Activated T-helper 1 cell treated with Interleukin-2 at 50 U/mL for 16 hours (primary cell): ENCODE results near the gene TPSG1.
"Not testable (repeated sequence)": the region's sequence is repeated elsewhere in the genome, so short reads cannot be mapped to it uniquely, and the experiment has no call there.

ENCODE experiments used
- DNase-seq: peaks from one replicate; pipeline ENCODE4 v3.0.0-alpha.2; 2020; ENCODE audit warnings: low read depth

The TPSG1 gene

GRCh38 chr16:1215574-1216295 is 9.3 kb downstream of the TPSG1 start:
- no peak for DNase-seq

GRCh38 chr16:1214719-1215118 is 10.3 kb downstream of the TPSG1 start:
- no peak for DNase-seq

- DNase-seq = no peak
Measured at GRCh38 chr16:1213796-1214372, 11.2 kb downstream of the TPSG1 start.

- no peak for DNase-seq
Measured at GRCh38 chr16:1213231-1213630, 11.8 kb downstream of the TPSG1 start.

GRCh38 chr16:1212616-1213194 is 12.4 kb downstream of the TPSG1 start:
- no peak for DNase-seq

GRCh38 chr16:1211451-1212268 is 13.4 kb downstream of the TPSG1 start:
- DNase-seq = no peak

- no peak for DNase-seq
Measured at GRCh38 chr16:1210461-1210860, 14.6 kb downstream of the TPSG1 start.

GRCh38 chr16:1209081-1209480 is 16.0 kb downstream of the TPSG1 start:
- no peak for DNase-seq

- DNase-seq = no peak
Measured at GRCh38 chr16:1208239-1208830, 16.7 kb downstream of the TPSG1 start.

GRCh38 chr16:1206786-1207185 is 18.3 kb downstream of the TPSG1 start:
- DNase-seq = peak; percentile 13

- no peak for DNase-seq
Measured at GRCh38 chr16:1206326-1206725, 18.7 kb downstream of the TPSG1 start.

- no peak for DNase-seq
Measured at GRCh38 chr16:1204933-1205332, 20.1 kb downstream of the TPSG1 start.

- no peak for DNase-seq
Measured at GRCh38 chr16:1202274-1202673, 22.8 kb downstream of the TPSG1 start.

GRCh38 chr16:1201444-1201843 is 23.6 kb downstream of the TPSG1 start:
- no peak for DNase-seq

GRCh38 chr16:1200014-1200627 is 24.9 kb downstream of the TPSG1 start:
- no peak for DNase-seq

- no peak for DNase-seq
Measured at GRCh38 chr16:1199347-1200013, 25.6 kb downstream of the TPSG1 start.

- not testable (repeated sequence) for DNase-seq
Measured at GRCh38 chr16:1198671-1199346, 26.3 kb downstream of the TPSG1 start.

- DNase-seq = no peak
Measured at GRCh38 chr16:1198194-1198593, 26.9 kb downstream of the TPSG1 start.

GRCh38 chr16:1197237-1197866 is 27.7 kb downstream of the TPSG1 start:
- no peak for DNase-seq

GRCh38 chr16:1196494-1196893 is 28.6 kb downstream of the TPSG1 start:
- no peak for DNase-seq

GRCh38 chr16:1195393-1195666 is 29.7 kb downstream of the TPSG1 start:
- DNase-seq = no peak
